ENCODE data around the gene BRSK2. TPM values are rescaled to one million over a fixed set of nuclear protein-coding genes. Genes with fewer than 3 reads are reported as not detected.

Gene BRSK2
- total RNA-seq, 1 donor from 2014 or later: 6.9 TPM

DNA sequence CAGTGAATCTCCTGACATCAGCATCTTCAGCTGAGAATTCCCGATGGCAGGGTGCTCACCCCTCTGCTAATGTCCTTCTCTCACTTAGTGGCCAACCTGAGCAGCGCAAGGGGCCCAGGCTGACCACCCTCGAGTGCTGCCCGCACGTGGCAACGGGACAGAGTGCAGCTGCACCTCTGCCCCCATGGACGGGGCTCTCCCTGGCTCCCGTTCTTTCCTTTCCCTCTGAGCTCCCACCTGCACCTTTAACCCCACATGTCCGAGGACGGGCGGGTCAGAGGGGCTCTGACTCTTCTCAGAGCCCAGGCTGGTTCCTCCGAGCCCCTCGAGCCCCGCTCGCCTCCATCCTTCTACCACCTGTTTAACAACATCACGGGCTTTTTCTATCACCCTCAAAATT, 77.0 kb downstream of the BRSK2 start:
- no peak for DNase-seq (ENCODE audit: low spot score)
- Mint-ChIP-seq H3K4me1 (ENCODE audit: low read depth) (no peaks in the 10 kb centered on the region), H3K4me3 (ENCODE audit: unreplicated experiment) (no peak overlapping the region), H3K27me3 (ENCODE audit: low read depth) (no peaks in the 10 kb centered on the region), H3K36me3 (ENCODE audit: low read depth) (peaks cover 4% of the 10 kb centered on the region), H3K9me3 (ENCODE audit: low read depth) (no peaks in the 10 kb centered on the region), H3K27ac (ENCODE audit: unreplicated experiment) (no peak overlapping the region)
- TF ChIP-seq, protein P1, sequence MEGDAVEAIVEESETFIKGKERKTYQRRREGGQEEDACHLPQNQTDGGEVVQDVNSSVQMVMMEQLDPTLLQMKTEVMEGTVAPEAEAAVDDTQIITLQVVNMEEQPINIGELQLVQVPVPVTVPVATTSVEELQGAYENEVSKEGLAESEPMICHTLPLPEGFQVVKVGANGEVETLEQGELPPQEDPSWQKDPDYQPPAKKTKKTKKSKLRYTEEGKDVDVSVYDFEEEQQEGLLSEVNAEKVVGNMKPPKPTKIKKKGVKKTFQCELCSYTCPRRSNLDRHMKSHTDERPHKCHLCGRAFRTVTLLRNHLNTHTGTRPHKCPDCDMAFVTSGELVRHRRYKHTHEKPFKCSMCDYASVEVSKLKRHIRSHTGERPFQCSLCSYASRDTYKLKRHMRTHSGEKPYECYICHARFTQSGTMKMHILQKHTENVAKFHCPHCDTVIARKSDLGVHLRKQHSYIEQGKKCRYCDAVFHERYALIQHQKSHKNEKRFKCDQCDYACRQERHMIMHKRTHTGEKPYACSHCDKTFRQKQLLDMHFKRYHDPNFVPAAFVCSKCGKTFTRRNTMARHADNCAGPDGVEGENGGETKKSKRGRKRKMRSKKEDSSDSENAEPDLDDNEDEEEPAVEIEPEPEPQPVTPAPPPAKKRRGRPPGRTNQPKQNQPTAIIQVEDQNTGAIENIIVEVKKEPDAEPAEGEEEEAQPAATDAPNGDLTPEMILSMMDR (IDR thresholded peaks at IDR 0.05): no peak

DNA sequence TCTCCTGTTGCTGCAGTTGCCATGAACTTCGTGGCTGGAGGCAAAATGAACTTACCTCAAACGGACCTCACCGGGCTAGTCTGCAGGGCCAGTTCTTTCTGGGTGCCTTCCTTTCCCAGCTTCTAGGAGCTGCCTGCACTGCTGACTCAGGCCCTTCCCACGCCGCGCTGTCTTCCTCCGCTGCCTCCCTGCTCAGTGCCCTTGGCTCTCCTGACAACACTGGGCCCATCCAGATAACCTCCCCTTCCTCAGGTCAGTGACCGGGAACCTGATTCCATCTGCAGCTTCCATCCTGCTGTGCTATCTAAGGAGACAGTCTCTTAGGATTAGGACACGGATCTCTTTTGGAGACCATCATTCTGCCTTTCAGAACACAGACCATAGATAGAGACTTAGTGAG, 77.5 kb downstream of the BRSK2 start:
- no peaks in the 10 kb centered on the region for H3K27me3 Mint-ChIP-seq (ENCODE audit: low read depth)

DNA sequence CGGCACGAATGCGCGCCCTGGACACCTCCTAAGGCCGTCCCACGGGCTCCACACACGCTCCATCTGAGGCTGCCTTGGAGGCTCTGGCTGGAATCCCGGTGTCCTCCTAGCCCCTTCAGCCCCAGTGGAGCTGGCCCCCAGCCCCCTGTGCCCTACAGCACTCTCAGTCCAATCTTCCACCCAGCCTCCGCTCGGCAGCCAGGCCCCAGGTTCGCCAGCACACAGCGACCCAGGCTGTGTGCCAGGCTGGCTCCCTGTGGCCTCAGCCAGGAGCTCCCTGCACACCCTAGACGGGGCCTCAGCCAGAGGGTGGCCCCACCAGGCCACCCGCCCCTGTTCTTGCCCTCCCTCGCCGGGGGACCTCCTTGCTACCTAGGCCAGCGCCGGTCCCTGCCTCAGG, 78.3 kb downstream of the BRSK2 start:
- H3K27me3 Mint-ChIP-seq (ENCODE audit: low read depth): no peaks in the 10 kb centered on the region
- no peak overlapping the region for H3K4me3 Mint-ChIP-seq (ENCODE audit: unreplicated experiment)
- TF ChIP-seq, protein P1 (IDR thresholded peaks at IDR 0.05): no peak
- no peaks in the 10 kb centered on the region for H3K9me3 Mint-ChIP-seq (ENCODE audit: low read depth)
- H3K4me1 Mint-ChIP-seq (ENCODE audit: low read depth): no peaks in the 10 kb centered on the region
- H3K36me3 Mint-ChIP-seq (ENCODE audit: low read depth): peaks cover 4% of the 10 kb centered on the region
- no peak overlapping the region for H3K27ac Mint-ChIP-seq (ENCODE audit: unreplicated experiment)
- DNase-seq (ENCODE audit: low spot score): no peak

More for the DNA sequence above, 77.5 kb downstream of the BRSK2 start:
- TF ChIP-seq, protein P1 (IDR thresholded peaks at IDR 0.05): no peak
- no peaks in the 10 kb centered on the region for H3K4me1 Mint-ChIP-seq (ENCODE audit: low read depth)
- H3K36me3 Mint-ChIP-seq (ENCODE audit: low read depth): peaks cover 4% of the 10 kb centered on the region
- H3K9me3 Mint-ChIP-seq (ENCODE audit: low read depth): no peaks in the 10 kb centered on the region
- no peak overlapping the region for H3K27ac Mint-ChIP-seq (ENCODE audit: unreplicated experiment)
- H3K4me3 Mint-ChIP-seq (ENCODE audit: unreplicated experiment): no peak overlapping the region
- DNase-seq (ENCODE audit: low spot score): no peak

DNA sequence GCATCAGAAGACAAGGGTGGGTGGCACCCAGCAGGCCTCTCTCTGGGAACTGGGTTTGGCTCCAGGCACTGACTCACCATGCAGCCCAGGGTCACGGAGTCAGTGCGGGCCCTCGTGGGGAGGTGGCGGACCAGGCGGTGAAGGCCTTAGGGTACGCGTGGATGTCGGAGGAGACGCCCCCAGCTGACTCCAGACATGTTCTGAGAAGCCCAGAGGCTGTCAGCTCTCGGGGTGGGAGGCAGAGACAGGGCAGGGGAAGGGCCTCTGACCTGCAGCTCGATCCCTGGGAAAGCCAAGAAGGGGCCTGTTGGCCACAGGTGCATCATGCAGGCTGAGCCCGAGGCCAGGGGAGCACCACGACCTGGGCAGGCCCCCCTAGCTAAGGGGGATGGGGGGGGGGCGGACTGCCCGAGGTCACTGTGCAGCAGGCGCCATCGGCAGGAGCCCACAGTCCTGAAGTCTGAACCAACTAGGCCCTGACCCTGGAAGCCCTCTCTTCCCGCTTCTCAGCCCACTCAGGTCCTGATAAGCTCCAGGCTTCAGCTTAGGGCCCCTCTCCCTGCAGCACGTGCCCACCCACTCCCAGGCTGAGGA, 78.8 kb downstream of the BRSK2 start:
- TF ChIP-seq, protein P1 (IDR thresholded peaks at IDR 0.05): no peak
- Mint-ChIP-seq H3K27ac (ENCODE audit: unreplicated experiment) (no peak overlapping the region), H3K4me3 (ENCODE audit: unreplicated experiment) (no peak overlapping the region), H3K9me3 (ENCODE audit: low read depth) (no peaks in the 10 kb centered on the region), H3K36me3 (ENCODE audit: low read depth) (peaks cover 4% of the 10 kb centered on the region), H3K4me1 (ENCODE audit: low read depth) (no peaks in the 10 kb centered on the region), H3K27me3 (ENCODE audit: low read depth) (no peaks in the 10 kb centered on the region)
- no peak for DNase-seq (ENCODE audit: low spot score)

DNA sequence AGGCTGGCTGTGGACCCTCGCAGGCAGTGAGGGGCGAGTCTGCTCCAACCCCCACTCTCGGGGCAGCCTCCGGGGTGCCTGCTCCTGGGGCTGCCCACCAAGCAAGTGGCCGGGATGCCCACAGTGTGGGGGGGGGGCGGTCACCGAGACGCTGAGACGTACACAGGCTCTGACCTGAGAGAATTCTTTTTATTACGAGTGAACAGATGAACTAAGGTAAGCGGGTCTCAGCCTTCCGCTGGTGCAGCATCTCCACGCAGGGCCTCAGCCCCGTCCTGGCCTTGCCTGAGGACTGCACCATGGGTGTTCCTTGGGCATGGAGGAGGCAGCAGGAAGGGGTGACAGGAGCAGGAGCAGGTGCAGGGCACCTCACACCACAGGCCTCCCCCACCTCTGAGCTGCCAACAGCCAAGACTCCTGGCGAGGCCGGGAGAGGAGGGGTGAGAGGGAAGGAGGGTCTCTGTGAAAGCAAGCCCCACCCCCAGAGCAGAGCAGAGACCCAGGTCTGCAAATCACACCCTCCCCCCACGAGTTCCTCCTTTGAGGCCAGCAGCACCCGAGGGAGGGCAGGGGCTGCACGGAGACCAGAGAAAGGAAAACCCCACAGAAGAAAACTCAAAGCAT, 79.7 kb downstream of the BRSK2 start:
- no peak overlapping the region for H3K27ac Mint-ChIP-seq (ENCODE audit: unreplicated experiment)
- TF ChIP-seq, protein P1 (IDR thresholded peaks at IDR 0.05): no peak
- H3K9me3 Mint-ChIP-seq (ENCODE audit: low read depth): no peaks in the 10 kb centered on the region
- H3K36me3 Mint-ChIP-seq (ENCODE audit: low read depth): peaks cover 6% of the 10 kb centered on the region
- no peaks in the 10 kb centered on the region for H3K4me1 Mint-ChIP-seq (ENCODE audit: low read depth)
- H3K27me3 Mint-ChIP-seq (ENCODE audit: low read depth): no peaks in the 10 kb centered on the region
- DNase-seq (ENCODE audit: low spot score): no peak
- H3K4me3 Mint-ChIP-seq (ENCODE audit: unreplicated experiment): no peak overlapping the region

All from chondrocyte (in vitro differentiated cells).